GM21381 (cell line): ENCODE results near the gene FBXL7.
"Not testable (repeated sequence)": the region's sequence is repeated elsewhere in the genome, so short reads cannot be mapped to it uniquely, and the experiment has no call there.

Experiments used
- ATAC-seq: cut with Tn5 transposase; IDR thresholded peaks from one replicate; pipeline ENCODE4 v1.9.1; 2021; ENCODE audit warnings: mild to moderate bottlenecking, moderate library complexity; ENCODE audit not compliant: unreplicated experiment

The FBXL7 gene

GRCh38 chr5:15852949-15853348 lies 353.0 kb downstream of the FBXL7 start:
- no peak for ATAC-seq

- no peak for ATAC-seq
These were observed 358.3 kb downstream of the FBXL7 start for GRCh38 chr5:15858326-15858725.

- no peak for ATAC-seq
These were observed 364.7 kb downstream of the FBXL7 start for GRCh38 chr5:15864536-15865215.

GRCh38 chr5:15872259-15872658 lies 372.3 kb downstream of the FBXL7 start:
- ATAC-seq = not testable (repeated sequence)

- ATAC-seq = no peak
These were observed 377.9 kb downstream of the FBXL7 start for GRCh38 chr5:15877914-15878313.

- no peak for ATAC-seq
These were observed 380.2 kb downstream of the FBXL7 start for GRCh38 chr5:15880201-15880600.

GRCh38 chr5:15885156-15885555 lies 385.2 kb downstream of the FBXL7 start:
- ATAC-seq = no peak

- ATAC-seq = no peak
These were observed 386.2 kb downstream of the FBXL7 start for GRCh38 chr5:15886156-15886555.

- ATAC-seq = no peak
These were observed 387.1 kb downstream of the FBXL7 start for GRCh38 chr5:15887093-15887492.

- ATAC-seq = no peak
These were observed 389.0 kb downstream of the FBXL7 start for GRCh38 chr5:15889001-15889400.

- ATAC-seq = no peak
These were observed 393.9 kb downstream of the FBXL7 start for GRCh38 chr5:15893866-15894265.

- ATAC-seq = no peak
These were observed 397.7 kb downstream of the FBXL7 start for GRCh38 chr5:15897656-15898055.

GRCh38 chr5:15898641-15899040 lies 398.7 kb downstream of the FBXL7 start:
- ATAC-seq = no peak

- ATAC-seq = no peak
These were observed 399.5 kb downstream of the FBXL7 start for GRCh38 chr5:15899481-15899880.

- no peak for ATAC-seq
These were observed 401.2 kb downstream of the FBXL7 start for GRCh38 chr5:15901151-15901550.

- ATAC-seq = no peak
These were observed 402.1 kb downstream of the FBXL7 start for GRCh38 chr5:15902066-15902465.

GRCh38 chr5:15904899-15905830 lies 405.2 kb downstream of the FBXL7 start:
- no peak for ATAC-seq

GRCh38 chr5:15914638-15915037 lies 414.7 kb downstream of the FBXL7 start:
- no peak for ATAC-seq

- ATAC-seq = no peak
These were observed 426.6 kb downstream of the FBXL7 start for GRCh38 chr5:15926586-15926985.

- ATAC-seq = no peak
These were observed 427.9 kb downstream of the FBXL7 start for GRCh38 chr5:15927710-15928380.

- ATAC-seq = no peak
These were observed 429.8 kb downstream of the FBXL7 start for GRCh38 chr5:15929611-15930263.
